Breast epithelium (tissue), 3 donors: ENCODE results near the gene AK8.

Source experiments
- CTCF ChIP-seq, 3 donors: fragments of 450-650 bp; IDR thresholded peaks; one replicate each; pipeline ENCODE4 v1.5.1; 2016 to 2017; ENCODE audit warnings: antibody characterized with exemption in 3 of 3, mild to moderate bottlenecking in 3 of 3, moderate library complexity in 3 of 3
- POLR2A ChIP-seq: fragments of 450-650 bp; IDR thresholded peaks from one replicate; pipeline ENCODE4 v1.6.1; 2016; ENCODE audit warnings: antibody characterized with exemption, mild to moderate bottlenecking, moderate library complexity
- POLR2AphosphoS5 ChIP-seq, 3 donors: sonication (generic); formaldehyde crosslinking; IDR thresholded peaks; one replicate each; pipeline ENCODE4 v1.6.1; 2017; ENCODE audit warnings: antibody characterized with exemption in 3 of 3

- TF ChIP-seq CTCF (IDR thresholded peaks at IDR 0.05) (no peak), POLR2A (no peak), POLR2AphosphoS5 (IDR thresholded peaks at IDR 0.05) (no peak)
These were observed 25.7 kb upstream of the AK8 start for GRCh38 chr9:132903574-132904492.
